ENCODE measurements around the gene TRPV4. TPM values are rescaled to one million over a fixed set of nuclear protein-coding genes. Genes with fewer than 3 reads are reported as not detected.

The TRPV4 gene
- total and polyA plus RNA-seq, 2 experiments from 2014 or later, result 2.3 to 4.7 TPM

DNA sequence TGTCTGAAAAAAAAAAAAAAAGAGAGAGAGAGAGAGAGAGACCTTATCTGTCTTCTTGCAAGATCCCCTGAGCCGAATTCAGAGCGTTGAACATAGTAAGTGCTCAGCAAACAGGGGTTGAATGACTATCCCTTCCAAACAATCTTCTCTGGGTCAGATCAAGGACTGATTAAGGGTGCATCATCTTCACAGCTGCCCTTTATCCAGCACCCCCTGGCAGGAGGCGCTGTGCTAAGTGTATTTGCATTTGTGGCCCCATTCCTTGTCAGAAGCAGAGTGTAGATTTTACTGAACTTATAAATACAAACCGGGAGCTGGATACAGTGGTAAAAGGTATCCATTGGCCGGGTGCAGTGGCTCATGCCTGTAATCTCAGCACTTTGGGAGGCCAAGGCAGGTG lies 8.8 kb upstream of the TRPV4 start:
- Histone ChIP-seq H3K4me3 (no peak overlapping the region), H2AFZ (no peak overlapping the region), H3K27ac (no peak overlapping the region), H3K79me2 (no peaks in the 10 kb centered on the region), H3K4me2 (no peak overlapping the region), H4K20me1 (ENCODE audit: insufficient read depth, poor library complexity, severe bottlenecking) (no peaks in the 10 kb centered on the region), H3K27me3 (no peaks in the 10 kb centered on the region), H3K9me2 (replicated peaks; ENCODE audit: insufficient read depth) (no peaks in the 10 kb centered on the region), H3K9me3 (ENCODE audit: low read depth) (no peaks in the 10 kb centered on the region), H3K36me3 (replicated peaks; ENCODE audit: insufficient read depth, low read depth) (no peaks in the 10 kb centered on the region), H3K4me1 (ENCODE audit: insufficient read depth) (no peaks in the 10 kb centered on the region)
- TF ChIP-seq, protein P1, sequence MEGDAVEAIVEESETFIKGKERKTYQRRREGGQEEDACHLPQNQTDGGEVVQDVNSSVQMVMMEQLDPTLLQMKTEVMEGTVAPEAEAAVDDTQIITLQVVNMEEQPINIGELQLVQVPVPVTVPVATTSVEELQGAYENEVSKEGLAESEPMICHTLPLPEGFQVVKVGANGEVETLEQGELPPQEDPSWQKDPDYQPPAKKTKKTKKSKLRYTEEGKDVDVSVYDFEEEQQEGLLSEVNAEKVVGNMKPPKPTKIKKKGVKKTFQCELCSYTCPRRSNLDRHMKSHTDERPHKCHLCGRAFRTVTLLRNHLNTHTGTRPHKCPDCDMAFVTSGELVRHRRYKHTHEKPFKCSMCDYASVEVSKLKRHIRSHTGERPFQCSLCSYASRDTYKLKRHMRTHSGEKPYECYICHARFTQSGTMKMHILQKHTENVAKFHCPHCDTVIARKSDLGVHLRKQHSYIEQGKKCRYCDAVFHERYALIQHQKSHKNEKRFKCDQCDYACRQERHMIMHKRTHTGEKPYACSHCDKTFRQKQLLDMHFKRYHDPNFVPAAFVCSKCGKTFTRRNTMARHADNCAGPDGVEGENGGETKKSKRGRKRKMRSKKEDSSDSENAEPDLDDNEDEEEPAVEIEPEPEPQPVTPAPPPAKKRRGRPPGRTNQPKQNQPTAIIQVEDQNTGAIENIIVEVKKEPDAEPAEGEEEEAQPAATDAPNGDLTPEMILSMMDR (IDR thresholded peaks at IDR 0.05; ENCODE audit: poor library complexity), result no peak
- TF ChIP-seq EZH2 (IDR thresholded peaks at IDR 0.05; ENCODE audit: borderline replicate concordance) (no peak), EZH2phosphoT487 (IDR thresholded peaks at IDR 0.05; ENCODE audit: low read depth, severe bottlenecking, unreplicated experiment) (no peak)
- DNase-seq (ENCODE audit: low spot score), result no peak
- 90% methylated on average over 5 of the region's 5 CpGs for WGBS (ENCODE audit: low lambda C conversion rate, missing lambda C conversion rate)

DNA sequence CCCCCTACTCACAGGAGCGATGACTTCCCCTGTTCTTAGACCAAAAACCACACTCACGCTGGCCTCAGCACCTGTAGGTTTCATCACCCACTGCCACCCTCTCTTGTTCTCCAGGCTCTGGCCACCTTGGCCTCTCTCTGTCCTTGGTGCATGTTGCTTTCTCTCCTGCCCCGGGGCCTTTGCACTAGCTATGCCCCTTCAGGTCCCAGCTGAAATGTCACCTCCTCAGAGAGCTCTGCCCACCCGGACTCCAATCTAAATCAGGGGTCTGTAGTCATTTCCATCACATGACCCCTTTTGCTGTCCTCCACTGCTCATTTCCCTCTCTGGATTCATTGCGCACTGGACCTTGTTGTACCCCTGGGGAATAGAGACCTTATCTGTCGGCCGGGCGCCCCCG lies 8.2 kb upstream of the TRPV4 start:
- Histone ChIP-seq H3K4me1 (ENCODE audit: insufficient read depth) (no peaks in the 10 kb centered on the region), H3K9me2 (replicated peaks; ENCODE audit: insufficient read depth) (no peaks in the 10 kb centered on the region), H3K4me2 (no peak overlapping the region), H3K9me3 (ENCODE audit: low read depth) (no peaks in the 10 kb centered on the region), H4K20me1 (ENCODE audit: insufficient read depth, poor library complexity, severe bottlenecking) (no peaks in the 10 kb centered on the region), H3K79me2 (no peaks in the 10 kb centered on the region), H2AFZ (no peak overlapping the region), H3K4me3 (no peak overlapping the region), H3K27ac (no peak overlapping the region), H3K27me3 (no peaks in the 10 kb centered on the region), H3K36me3 (replicated peaks; ENCODE audit: insufficient read depth, low read depth) (no peaks in the 10 kb centered on the region)
- DNase-seq (ENCODE audit: low spot score), result no peak
- TF ChIP-seq, protein P1 (IDR thresholded peaks at IDR 0.05; ENCODE audit: poor library complexity), result no peak
- TF ChIP-seq EZH2 (IDR thresholded peaks at IDR 0.05; ENCODE audit: borderline replicate concordance) (no peak), EZH2phosphoT487 (IDR thresholded peaks at IDR 0.05; ENCODE audit: low read depth, severe bottlenecking, unreplicated experiment) (no peak)
- WGBS (ENCODE audit: low lambda C conversion rate, missing lambda C conversion rate), result 89% methylated on average over 9 of the region's 9 CpGs

DNA sequence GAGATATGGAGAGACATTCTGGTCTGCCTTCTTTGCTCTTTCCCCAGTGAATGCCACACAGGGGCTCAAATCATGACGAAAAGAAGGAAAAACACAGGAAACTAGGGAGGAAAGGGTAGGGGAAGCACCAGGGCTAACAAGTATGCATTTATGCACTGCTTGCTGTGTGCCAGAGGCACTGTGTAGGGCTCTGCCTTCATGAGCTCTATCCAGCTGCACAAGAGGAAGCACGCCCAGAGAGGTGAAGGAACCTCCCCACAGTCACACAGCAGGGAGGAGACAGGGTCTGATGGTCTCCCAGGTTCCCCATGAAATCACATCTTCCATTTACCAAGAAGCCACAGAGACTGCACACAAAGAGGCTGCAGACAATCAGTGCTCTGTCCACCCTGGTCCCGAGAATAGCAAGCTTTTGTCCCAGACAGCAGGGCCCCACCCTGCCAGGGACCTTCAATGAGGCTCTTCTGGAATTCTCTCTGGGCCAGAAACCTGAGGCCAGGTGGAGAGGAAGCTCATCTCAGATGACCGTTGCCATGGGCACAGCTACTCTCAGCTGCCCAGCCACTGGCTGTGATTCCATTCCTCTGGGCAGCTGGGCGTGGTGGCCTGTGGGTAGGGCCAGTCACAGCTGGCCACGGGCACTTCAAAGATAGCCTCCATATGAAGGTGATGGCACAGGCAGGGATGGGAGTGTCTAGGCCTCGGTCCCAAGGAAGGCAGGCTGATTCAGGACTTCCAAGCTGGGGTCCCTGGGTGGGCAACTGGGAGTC lies 7.3 kb upstream of the TRPV4 start:
- no peak overlapping the region for H3K4me2 ChIP-seq
- H3K27me3 ChIP-seq, result no peaks in the 10 kb centered on the region
- H3K27ac ChIP-seq, result no peak overlapping the region
- H3K9me3 ChIP-seq (ENCODE audit: low read depth), result no peaks in the 10 kb centered on the region
- TF ChIP-seq, protein P1 (IDR thresholded peaks at IDR 0.05; ENCODE audit: poor library complexity), result no peak
- TF ChIP-seq EZH2phosphoT487 (IDR thresholded peaks at IDR 0.05; ENCODE audit: low read depth, severe bottlenecking, unreplicated experiment) (no peak), EZH2 (IDR thresholded peaks at IDR 0.05; ENCODE audit: borderline replicate concordance) (no peak)
- no peaks in the 10 kb centered on the region for H4K20me1 ChIP-seq (ENCODE audit: insufficient read depth, poor library complexity, severe bottlenecking)
- no peak overlapping the region for H3K4me3 ChIP-seq
- no peaks in the 10 kb centered on the region for H3K4me1 ChIP-seq (ENCODE audit: insufficient read depth)
- no peaks in the 10 kb centered on the region for H3K9me2 ChIP-seq (replicated peaks; ENCODE audit: insufficient read depth)
- H2AFZ ChIP-seq, result no peak overlapping the region
- DNase-seq (ENCODE audit: low spot score), result no peak
- 73% methylated on average over 7 of the region's 7 CpGs for WGBS (ENCODE audit: low lambda C conversion rate, missing lambda C conversion rate)
- H3K36me3 ChIP-seq (replicated peaks; ENCODE audit: insufficient read depth, low read depth), result no peaks in the 10 kb centered on the region
- no peaks in the 10 kb centered on the region for H3K79me2 ChIP-seq

Measured in hepatocyte (in vitro differentiated cells).